WI38 (cell line): ENCODE data around the gene GRM5.
"Not testable (repeated sequence)": the region's sequence is repeated elsewhere in the genome, so short reads cannot be mapped to it uniquely, and the experiment has no call there.

ENCODE experiments used
- H3K4me3 ChIP-seq: 2 replicates; pipeline ENCODE4 v1.5.1; 2011; ENCODE audit warnings: low read depth, mild to moderate bottlenecking, control low read depth, low read length
- TF ChIP-seq, protein P1 (sequence below): IDR thresholded peaks from 2 replicates; pipeline ENCODE4 v1.5.1; 2012; ENCODE audit warnings: low read depth, mild to moderate bottlenecking, control low read depth, low read length

The GRM5 gene

DNA sequence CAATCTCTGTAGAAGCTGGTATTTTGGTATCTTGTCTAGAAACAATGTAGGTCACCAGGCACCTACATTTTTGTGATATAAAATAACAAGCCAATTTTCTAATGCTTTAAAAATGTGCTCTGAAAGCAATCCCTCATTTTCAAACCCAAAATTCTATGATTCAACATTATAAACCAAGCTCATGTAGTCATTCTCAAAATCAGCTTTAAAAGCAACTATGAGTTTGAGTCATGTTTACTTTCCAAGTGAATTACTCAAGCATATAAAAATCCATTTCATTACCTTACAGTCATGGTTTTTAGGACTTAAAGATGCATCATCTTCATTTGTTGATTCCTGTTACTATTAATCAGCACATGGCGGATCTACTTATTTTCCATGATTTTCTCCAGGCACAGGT lies 216.4 kb downstream of the GRM5 start:
- TF ChIP-seq, protein P1, sequence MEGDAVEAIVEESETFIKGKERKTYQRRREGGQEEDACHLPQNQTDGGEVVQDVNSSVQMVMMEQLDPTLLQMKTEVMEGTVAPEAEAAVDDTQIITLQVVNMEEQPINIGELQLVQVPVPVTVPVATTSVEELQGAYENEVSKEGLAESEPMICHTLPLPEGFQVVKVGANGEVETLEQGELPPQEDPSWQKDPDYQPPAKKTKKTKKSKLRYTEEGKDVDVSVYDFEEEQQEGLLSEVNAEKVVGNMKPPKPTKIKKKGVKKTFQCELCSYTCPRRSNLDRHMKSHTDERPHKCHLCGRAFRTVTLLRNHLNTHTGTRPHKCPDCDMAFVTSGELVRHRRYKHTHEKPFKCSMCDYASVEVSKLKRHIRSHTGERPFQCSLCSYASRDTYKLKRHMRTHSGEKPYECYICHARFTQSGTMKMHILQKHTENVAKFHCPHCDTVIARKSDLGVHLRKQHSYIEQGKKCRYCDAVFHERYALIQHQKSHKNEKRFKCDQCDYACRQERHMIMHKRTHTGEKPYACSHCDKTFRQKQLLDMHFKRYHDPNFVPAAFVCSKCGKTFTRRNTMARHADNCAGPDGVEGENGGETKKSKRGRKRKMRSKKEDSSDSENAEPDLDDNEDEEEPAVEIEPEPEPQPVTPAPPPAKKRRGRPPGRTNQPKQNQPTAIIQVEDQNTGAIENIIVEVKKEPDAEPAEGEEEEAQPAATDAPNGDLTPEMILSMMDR = no peak
- no peak overlapping the region for H3K4me3 ChIP-seq

DNA sequence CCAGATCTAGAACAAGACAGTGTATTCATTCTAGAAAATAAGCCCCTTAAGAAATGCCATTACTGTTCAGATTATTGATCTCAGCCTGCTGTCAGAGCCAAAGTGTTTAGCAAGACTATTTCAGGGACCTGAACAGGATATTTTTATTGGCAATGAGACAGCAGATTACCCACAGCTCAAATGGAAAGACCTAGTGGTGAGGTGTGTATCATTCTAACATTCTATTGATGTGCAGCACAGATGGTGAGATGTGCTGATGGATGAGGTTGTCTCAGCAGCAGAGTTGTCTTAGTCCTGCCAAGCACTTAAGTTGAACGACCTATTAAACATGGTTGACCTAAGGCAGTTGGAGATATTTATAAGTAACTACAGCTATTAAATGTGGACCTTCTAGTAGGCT lies 219.5 kb downstream of the GRM5 start:
- not testable (repeated sequence) for H3K4me3 ChIP-seq

DNA sequence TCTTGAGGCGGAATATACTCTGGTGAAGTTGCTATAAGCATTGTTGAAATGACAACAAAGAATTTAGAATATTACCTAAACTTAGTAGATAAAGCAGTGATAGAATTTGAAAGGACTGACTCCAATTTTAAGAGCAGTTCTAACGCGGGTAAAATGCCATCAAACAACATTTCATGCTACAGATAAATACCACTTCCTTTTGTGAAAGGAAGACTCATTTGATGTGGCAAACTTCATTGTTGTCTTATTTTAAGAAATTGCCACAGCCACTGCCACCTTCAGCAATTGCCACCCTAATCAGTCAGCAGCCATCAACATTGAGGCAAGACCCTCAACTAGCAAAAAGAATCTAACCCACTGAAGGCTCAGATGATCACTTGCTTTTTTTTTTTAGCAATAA lies 220.8 kb downstream of the GRM5 start:
- H3K4me3 ChIP-seq = not testable (repeated sequence)

DNA sequence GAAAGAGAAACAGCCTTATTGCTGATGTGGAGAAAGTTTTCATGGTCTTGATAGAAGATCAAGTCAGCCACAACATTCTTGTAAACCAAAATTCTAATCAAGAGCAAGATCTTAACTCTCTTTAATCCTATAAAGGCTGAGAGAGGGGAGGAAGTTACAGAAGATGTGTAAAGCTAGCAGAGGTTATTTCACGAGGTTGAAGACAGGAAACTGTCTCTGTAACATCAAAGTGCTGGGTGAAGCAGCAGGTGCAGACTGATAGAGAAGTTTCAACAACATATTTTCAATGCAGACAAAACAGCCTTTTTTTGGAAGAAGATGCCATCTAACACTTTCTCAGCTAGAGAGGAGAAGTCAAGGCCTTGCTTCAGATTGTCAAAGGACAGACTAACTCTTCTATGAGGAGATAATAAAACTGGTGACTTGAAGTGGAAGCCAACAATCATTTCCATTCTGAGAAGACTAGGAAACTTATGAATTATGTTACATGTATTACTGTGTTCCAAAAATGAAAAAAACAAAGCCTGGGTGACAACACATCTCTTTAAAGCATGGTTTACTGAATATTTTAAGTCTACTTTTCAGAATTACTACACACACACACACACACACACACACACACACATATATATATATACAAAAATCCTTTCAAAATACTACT lies 221.9 kb downstream of the GRM5 start:
- not testable (repeated sequence) for H3K4me3 ChIP-seq

DNA sequence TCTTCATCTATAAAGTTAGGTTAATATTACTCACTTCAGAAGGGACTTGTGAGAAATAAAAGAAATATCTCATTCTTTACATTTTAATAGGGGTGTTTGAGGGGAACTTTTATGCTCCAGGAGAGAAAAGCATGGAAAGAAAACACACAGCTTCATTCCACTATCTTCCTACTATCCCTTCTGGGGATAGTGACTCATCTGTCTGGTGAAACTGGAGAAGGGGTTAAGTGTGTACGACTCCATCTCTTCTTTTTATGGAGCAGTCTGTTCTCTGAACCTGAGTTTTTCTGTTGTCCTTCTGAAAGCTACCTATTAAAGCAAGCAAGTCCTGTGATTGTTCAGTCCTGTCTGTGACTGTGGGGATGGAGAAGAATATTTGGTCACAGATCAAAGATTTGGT lies 227.6 kb downstream of the GRM5 start:
- not testable (repeated sequence) for H3K4me3 ChIP-seq

DNA sequence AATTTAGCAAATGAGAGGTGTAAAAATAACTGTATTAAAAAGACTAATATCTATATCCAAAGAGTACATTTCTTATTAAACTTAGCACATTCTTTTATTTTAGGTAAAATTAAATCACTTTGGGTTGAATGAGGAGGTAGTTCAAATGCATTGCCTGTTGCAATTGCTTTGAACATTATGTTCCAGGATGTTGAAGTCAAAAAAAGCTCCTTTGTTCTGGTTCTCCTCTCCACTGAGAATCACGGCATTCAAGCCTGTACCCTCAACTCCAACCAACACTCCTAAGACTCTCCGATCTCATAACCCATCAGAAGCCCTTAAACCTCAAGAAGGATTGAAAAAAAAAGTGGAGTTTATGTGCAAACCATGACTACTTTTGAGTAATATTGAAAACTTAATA lies 230.1 kb downstream of the GRM5 start:
- H3K4me3 ChIP-seq = not testable (repeated sequence)

DNA sequence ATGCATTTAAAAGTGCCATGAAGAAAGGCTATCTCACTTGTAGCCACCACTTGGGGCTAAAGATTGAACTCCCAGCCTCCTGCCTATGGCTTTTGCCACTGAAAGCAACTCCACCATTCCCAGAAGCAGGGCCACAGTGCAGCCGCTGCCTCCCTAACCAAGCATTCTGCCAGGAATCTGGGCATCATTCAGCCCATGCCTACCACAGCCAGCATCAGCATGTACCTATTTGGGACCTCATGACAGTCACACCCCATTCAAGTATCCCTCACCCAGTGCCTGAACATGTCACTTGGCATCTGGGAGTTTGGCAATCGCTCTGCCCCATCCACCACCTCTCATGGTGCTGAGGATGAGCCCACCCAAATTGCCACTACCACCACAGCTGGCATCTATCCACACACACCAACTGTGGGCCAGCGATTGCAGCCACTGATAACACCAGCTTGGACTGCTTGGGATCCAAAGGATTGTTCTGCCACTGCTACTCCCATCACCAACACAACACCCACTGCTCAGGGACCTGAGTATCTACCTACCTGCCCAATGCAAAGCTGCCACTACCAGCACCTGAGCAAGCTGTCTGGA lies 234.4 kb downstream of the GRM5 start:
- TF ChIP-seq, protein P1 = no peak
- H3K4me3 ChIP-seq = no peak overlapping the region

DNA sequence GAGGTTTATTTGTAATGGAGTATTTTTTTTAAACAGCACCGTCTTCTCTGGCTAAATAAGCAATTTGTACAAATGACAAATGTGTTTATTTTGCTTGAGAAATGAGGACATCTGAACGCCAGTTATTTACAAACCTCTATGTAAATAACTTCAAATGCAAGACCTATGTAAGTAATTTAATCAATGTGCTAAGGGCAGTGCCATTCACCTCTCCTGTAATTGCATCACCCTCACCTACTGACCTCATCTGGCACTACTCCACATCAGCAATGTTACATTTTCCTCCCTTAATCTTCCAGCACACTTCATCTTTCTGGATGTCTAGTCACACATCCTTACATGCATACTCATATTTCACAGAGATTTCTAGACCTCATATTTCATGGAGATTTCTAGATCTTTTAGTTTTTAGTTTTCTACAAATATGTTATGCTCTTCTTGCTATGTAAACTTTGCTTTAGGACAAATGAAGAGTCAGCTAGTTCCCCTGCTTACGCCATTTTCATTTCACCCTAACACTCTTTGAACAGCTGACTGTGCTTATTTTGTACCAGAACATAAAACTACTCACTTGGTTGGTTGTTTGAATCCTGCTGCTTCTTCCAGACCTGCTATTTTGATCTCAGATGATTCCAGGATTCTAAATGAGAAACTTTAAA lies 238.6 kb downstream of the GRM5 start:
- no peak overlapping the region for H3K4me3 ChIP-seq
- TF ChIP-seq, protein P1 = no peak

DNA sequence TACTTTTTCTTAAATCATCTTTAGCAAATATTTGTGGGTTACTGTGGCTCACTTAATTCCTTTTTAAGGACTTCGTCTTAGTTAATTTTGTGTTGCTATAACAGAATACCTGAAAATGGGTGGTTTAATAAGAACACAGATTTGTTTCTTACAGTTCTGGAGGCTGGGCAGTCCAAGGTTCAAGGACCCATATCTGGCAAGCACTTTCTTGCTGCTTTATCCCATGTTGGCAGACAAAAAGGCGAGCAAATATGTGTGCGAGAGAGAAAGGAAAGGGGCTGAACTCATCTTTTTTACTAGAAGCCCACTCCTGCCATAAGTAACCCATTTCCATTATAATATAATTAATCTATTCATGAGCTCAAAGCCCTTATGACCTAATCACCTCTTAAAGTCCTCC lies 246.2 kb downstream of the GRM5 start:
- TF ChIP-seq, protein P1 = no peak
- H3K4me3 ChIP-seq = no peak overlapping the region

DNA sequence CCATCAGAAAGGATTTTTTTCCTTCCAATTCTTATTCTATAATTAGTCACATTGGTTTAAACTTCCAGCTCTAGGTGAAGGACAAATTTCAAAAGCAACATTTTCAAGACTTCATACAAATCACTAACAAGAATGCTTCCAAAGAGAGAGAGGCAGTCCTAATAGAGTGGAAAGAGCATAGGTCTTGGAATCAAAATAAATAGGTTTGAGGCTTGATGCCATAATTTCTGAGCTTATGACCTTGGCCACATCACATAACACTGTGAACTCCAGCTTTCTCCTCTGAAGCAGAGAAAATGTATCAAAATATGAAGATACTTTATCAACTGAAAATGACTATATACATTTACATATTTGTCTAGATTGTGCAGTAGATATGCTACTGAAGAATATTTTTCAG lies 246.8 kb downstream of the GRM5 start:
- TF ChIP-seq, protein P1 = no peak
- H3K4me3 ChIP-seq = no peak overlapping the region
